Endometrial microvascular endothelial cells (primary cell): ENCODE measurements around the gene ATP6V0C. TPM values are rescaled to one million over a fixed set of nuclear protein-coding genes. Genes with fewer than 3 reads are reported as not detected.

Experiments
- total RNA-seq: library from RNA; depleted of rRNA; stranded (reverse); fragments of >200 nt; gene quantifications from one replicate; pipeline ENCODE4 v1.2.3, GENCODE V29; 2015; ENCODE audit errors: inconsistent ontology term

ATP6V0C gene
- total RNA-seq, 1 donor from 2014 or later = 55.0 TPM

Other genes starting within 250 kb of the ATP6V0C start
- 177 TPM for gene RNPS1, start 245.8 kb upstream of the ATP6V0C start, total RNA-seq
- 43.3 TPM for gene ABCA3, start 173.2 kb upstream of the ATP6V0C start, total RNA-seq
- 43.1 TPM for gene CCNF, start 84.5 kb upstream of the ATP6V0C start, total RNA-seq
- gene TEDC2, start 53.8 kb upstream of the ATP6V0C start, total RNA-seq = 10.1 TPM
- not detected for gene NTN3, start 42.7 kb upstream of the ATP6V0C start, total RNA-seq
- gene TBC1D24, start 38.8 kb upstream of the ATP6V0C start, total RNA-seq = 15.1 TPM
- gene AMDHD2, start 6.4 kb downstream of the ATP6V0C start, total RNA-seq = 26.0 TPM
- not detected for gene CEMP1, start 17.5 kb downstream of the ATP6V0C start, total RNA-seq
- gene PDPK1, start 24.1 kb downstream of the ATP6V0C start, total RNA-seq = 15.5 TPM
- 34.8 TPM for gene KCTD5, start 168.6 kb downstream of the ATP6V0C start, total RNA-seq
- not detected for gene PRSS27, start 206.3 kb downstream of the ATP6V0C start, total RNA-seq
- gene SRRM2, start 238.7 kb downstream of the ATP6V0C start, total RNA-seq = 69.5 TPM